Mammary epithelial cell (primary cell): ENCODE measurements around the gene DISP2.

Source experiments
- EZH2 ChIP-seq: IDR thresholded peaks from 2 replicates; pipeline ENCODE4 v1.6.1; 2012; ENCODE audit warnings: low read length, inconsistent platforms, borderline replicate concordance
- TF ChIP-seq, protein P1 (sequence below), 2 donors: IDR thresholded peaks in 1 of 2; conservative IDR thresholded peaks in 1 of 2; 2 replicates each; pipeline ENCODE4 v1.5.1; 2011 to 2012; ENCODE audit warnings: inconsistent platforms in 2 of 2, low read length in 2 of 2, mild to moderate bottlenecking in 2 of 2, control low read depth in 1 of 2, low read depth in 1 of 2; ENCODE audit not compliant: insufficient read depth in 1 of 2; ENCODE audit errors: extremely low read depth in 1 of 2

DNA sequence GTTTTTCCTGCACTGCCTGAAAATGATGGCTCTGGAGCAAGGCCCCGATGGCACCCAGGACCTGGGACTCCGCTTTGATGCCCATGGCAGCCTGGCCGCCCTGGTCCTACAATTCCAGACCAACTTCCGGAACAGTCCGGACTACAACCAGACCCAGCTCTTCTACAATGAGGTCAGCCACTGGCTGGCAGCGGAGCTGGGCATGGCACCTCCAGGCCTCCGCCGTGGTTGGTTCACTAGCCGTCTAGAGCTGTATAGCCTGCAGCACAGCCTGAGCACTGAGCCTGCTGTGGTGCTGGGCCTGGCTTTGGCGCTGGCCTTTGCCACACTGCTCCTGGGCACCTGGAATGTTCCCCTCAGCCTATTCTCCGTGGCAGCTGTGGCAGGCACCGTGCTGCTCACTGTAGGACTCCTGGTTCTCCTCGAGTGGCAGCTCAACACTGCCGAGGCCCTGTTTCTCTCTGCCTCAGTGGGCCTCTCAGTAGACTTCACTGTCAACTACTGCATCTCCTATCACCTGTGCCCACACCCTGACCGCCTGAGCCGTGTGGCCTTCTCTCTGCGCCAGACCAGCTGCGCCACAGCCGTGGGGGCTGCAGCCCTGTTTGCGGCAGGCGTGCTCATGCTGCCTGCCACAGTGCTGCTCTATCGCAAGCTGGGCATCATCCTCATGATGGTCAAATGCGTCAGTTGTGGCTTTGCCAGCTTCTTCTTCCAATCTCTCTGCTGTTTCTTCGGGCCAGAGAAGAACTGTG, 10.9 kb downstream of the DISP2 start:
- TF ChIP-seq, protein P1, sequence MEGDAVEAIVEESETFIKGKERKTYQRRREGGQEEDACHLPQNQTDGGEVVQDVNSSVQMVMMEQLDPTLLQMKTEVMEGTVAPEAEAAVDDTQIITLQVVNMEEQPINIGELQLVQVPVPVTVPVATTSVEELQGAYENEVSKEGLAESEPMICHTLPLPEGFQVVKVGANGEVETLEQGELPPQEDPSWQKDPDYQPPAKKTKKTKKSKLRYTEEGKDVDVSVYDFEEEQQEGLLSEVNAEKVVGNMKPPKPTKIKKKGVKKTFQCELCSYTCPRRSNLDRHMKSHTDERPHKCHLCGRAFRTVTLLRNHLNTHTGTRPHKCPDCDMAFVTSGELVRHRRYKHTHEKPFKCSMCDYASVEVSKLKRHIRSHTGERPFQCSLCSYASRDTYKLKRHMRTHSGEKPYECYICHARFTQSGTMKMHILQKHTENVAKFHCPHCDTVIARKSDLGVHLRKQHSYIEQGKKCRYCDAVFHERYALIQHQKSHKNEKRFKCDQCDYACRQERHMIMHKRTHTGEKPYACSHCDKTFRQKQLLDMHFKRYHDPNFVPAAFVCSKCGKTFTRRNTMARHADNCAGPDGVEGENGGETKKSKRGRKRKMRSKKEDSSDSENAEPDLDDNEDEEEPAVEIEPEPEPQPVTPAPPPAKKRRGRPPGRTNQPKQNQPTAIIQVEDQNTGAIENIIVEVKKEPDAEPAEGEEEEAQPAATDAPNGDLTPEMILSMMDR (conservative IDR thresholded peaks at IDR 0.05 in 1 of 2, IDR thresholded peaks at IDR 0.05 in 1 of 2; ENCODE audit: extremely low read depth in 1 of 2, insufficient read depth in 1 of 2, low read depth in 1 of 2, low read length in 2 of 2) = no peak
- TF ChIP-seq EZH2 = no peak
